H1 (cell line): ENCODE data around the gene WDR75. TPM values are rescaled to one million over a fixed set of nuclear protein-coding genes. Genes with fewer than 3 reads are reported as not detected.

Experiments
- CTCF ChIA-PET: fragments of 300-600 bp; sonication (Branson Sonifier 250); formaldehyde crosslinking; loops from one replicate; lab custom pipeline; 2021; ENCODE audit not compliant: partially characterized antibody; lab: Charles Lee
- POLR2A ChIA-PET: fragments of 300-600 bp; sonication (Branson Sonifier 250); formaldehyde crosslinking; loops from one replicate; lab custom pipeline; 2021; ENCODE audit warnings: inconsistent platforms; ENCODE audit not compliant: partially characterized antibody; lab: Charles Lee
- DNase-seq, 2 experiments: peaks; one replicate each; pipeline versions ENCODE4 v3.0.0 to v3.0.0-alpha.2; 2010 to 2022; ENCODE audit warnings: low spot score in 2 of 2, low read depth in 1 of 2, mixed read lengths in 1 of 2
- FAIRE-seq: peaks from 2 replicates; lab custom pipeline; 2011; peaks lifted over from hg19 to GRCh38; lab: Jason Lieb, UNC
- H2AFZ ChIP-seq: 2 replicates; pipeline ENCODE4 v1.8.1; 2012; ENCODE audit warnings: low read length, inconsistent platforms
- H2AK5ac ChIP-seq: 2 replicates; pipeline ENCODE4 v1.6.1; 2013; ENCODE audit warnings: low read depth, low read length
- H2BK120ac ChIP-seq: replicated peaks from 2 replicates; pipeline ENCODE3; 2013; ENCODE audit warnings: low read depth, low read length, inconsistent platforms
- H2BK12ac ChIP-seq: 2 replicates; pipeline ENCODE4 v1.6.1; 2013; ENCODE audit warnings: low read depth, low read length
- H2BK15ac ChIP-seq: 2 replicates; pipeline ENCODE4 v1.6.1; 2013; ENCODE audit warnings: low read length
- H2BK20ac ChIP-seq: 2 replicates; pipeline ENCODE4 v1.6.1; 2013; ENCODE audit warnings: low read length
- H2BK5ac ChIP-seq: 2 replicates; pipeline ENCODE4 v1.6.1; 2013; ENCODE audit warnings: low read depth, low read length
- H3K14ac ChIP-seq: 2 replicates; pipeline ENCODE4 v1.6.1; 2013; ENCODE audit warnings: inconsistent platforms; ENCODE audit not compliant: insufficient read length
- H3K18ac ChIP-seq: 2 replicates; pipeline ENCODE4 v1.6.1; 2013; ENCODE audit warnings: low read length; ENCODE audit errors: extremely low read depth
- H3K23ac ChIP-seq: 2 replicates; pipeline ENCODE4 v1.6.1; 2013; ENCODE audit warnings: inconsistent platforms; ENCODE audit not compliant: insufficient read length
- H3K23me2 ChIP-seq: 2 replicates; pipeline ENCODE4 v1.6.1; 2013; ENCODE audit warnings: low read depth, low read length
- H3K27ac ChIP-seq: 2 replicates; pipeline ENCODE4 v1.6.1; 2011; ENCODE audit warnings: low read depth, low read length, inconsistent platforms
- H3K27me3 ChIP-seq, 4 experiments: replicated peaks in 1 of 4; 1 replicate in 1 of 4; 2 replicates in 3 of 4; pipeline versions ENCODE4 v1.6.1 to v1.8.1; 2011 to 2013; ENCODE audit warnings: low read length in 3 of 4, mild to moderate bottlenecking in 3 of 4, inconsistent platforms in 2 of 4, mixed read lengths in 2 of 4, moderate library complexity in 1 of 4; ENCODE audit not compliant: control insufficient read depth in 3 of 4, insufficient read depth in 3 of 4; ENCODE audit errors: extremely low read depth in 1 of 4
- H3K36me3 ChIP-seq, 4 experiments: 2 replicates each; pipeline versions ENCODE4 v1.6.1 to v1.8.1; 2011 to 2013; ENCODE audit warnings: mild to moderate bottlenecking in 4 of 4, low read length in 3 of 4, moderate library complexity in 2 of 4, control low read depth in 1 of 4, inconsistent platforms in 1 of 4; ENCODE audit not compliant: insufficient read depth in 4 of 4, control insufficient read depth in 2 of 4
- H3K4ac ChIP-seq: replicated peaks from 2 replicates; pipeline ENCODE3; 2013; ENCODE audit warnings: low read length, low read depth, mixed read lengths, inconsistent platforms; ENCODE audit not compliant: insufficient read length
- H3K4me1 ChIP-seq, 4 experiments: replicated peaks in 1 of 4; 1 replicate in 1 of 4; 2 replicates in 3 of 4; pipeline versions ENCODE4 v1.6.1 to v1.8.1; 2011 to 2013; ENCODE audit warnings: low read length in 3 of 4, inconsistent platforms in 2 of 4, mixed read lengths in 1 of 4; ENCODE audit not compliant: insufficient read depth in 4 of 4, control insufficient read depth in 3 of 4
- H3K4me2 ChIP-seq, 2 experiments: 2 replicates each; pipeline versions ENCODE4 v1.6.1 to v1.8.1; 2011 to 2013; ENCODE audit warnings: low read depth in 2 of 2, low read length in 2 of 2, control low read depth in 1 of 2, inconsistent platforms in 1 of 2, mild to moderate bottlenecking in 1 of 2; ENCODE audit not compliant: insufficient read depth in 1 of 2
- H3K4me3 ChIP-seq, 4 experiments: fragments of 200-600, 300-600 bp in 1 of 4; sonication (generic), shearing (Covaris generic), sonication (Bioruptor Twin) in 1 of 4; 2 replicates each; pipeline versions ENCODE4 v1.5.1 to v1.8.1; 2011 to 2016; ENCODE audit warnings: low read length in 4 of 4, low read depth in 3 of 4, control low read depth in 2 of 4, inconsistent platforms in 2 of 4, mild to moderate bottlenecking in 2 of 4, mixed read lengths in 1 of 4, moderate library complexity in 1 of 4; ENCODE audit not compliant: insufficient read depth in 2 of 4; ENCODE audit errors: extremely low read depth in 1 of 4
- H3K56ac ChIP-seq: replicated peaks from 2 replicates; pipeline ENCODE3; 2013; ENCODE audit warnings: low read depth, mild to moderate bottlenecking, mixed read lengths, low read length, inconsistent platforms; ENCODE audit not compliant: insufficient read length
- H3K79me1 ChIP-seq: 2 replicates; pipeline ENCODE4 v1.6.1; 2013; ENCODE audit warnings: low read depth, low read length, control low read depth
- H3K79me2 ChIP-seq, 2 experiments: 2 replicates each; pipeline versions ENCODE4 v1.6.1 to v1.8.1; 2012 to 2013; ENCODE audit warnings: low read length in 2 of 2, mild to moderate bottlenecking in 2 of 2, inconsistent platforms in 1 of 2; ENCODE audit not compliant: insufficient read depth in 2 of 2, control insufficient read depth in 1 of 2
- H3K9ac ChIP-seq, 4 experiments: replicated peaks in 1 of 4; 1 replicate in 1 of 4; 2 replicates in 3 of 4; pipeline versions ENCODE4 v1.6.1 to v1.8.1; 2011 to 2013; ENCODE audit warnings: low read depth in 3 of 4, low read length in 3 of 4, control low read depth in 2 of 4, mild to moderate bottlenecking in 2 of 4, moderate library complexity in 2 of 4, inconsistent platforms in 1 of 4; ENCODE audit errors: extremely low read depth in 1 of 4
- H3K9me3 ChIP-seq, 2 experiments: 2 replicates each; pipeline versions ENCODE4 v1.6.1 to v1.8.1; 2012 to 2013; ENCODE audit warnings: mild to moderate bottlenecking in 2 of 2, moderate library complexity in 2 of 2, control low read depth in 1 of 2, inconsistent platforms in 1 of 2, low read depth in 1 of 2, low read length in 1 of 2, mixed read lengths in 1 of 2; ENCODE audit not compliant: insufficient read depth in 2 of 2
- H4K20me1 ChIP-seq, 2 experiments: replicated peaks in 1 of 2; 2 replicates each; pipeline versions ENCODE3 to v1.8.1; 2011 to 2013; ENCODE audit warnings: inconsistent platforms in 2 of 2, low read length in 2 of 2, mild to moderate bottlenecking in 1 of 2; ENCODE audit not compliant: insufficient read depth in 2 of 2, control insufficient read depth in 1 of 2
- H4K5ac ChIP-seq: 2 replicates; pipeline ENCODE4 v1.6.1; 2013; ENCODE audit warnings: low read length, low read depth, mixed read lengths, inconsistent platforms; ENCODE audit not compliant: insufficient read length
- H4K8ac ChIP-seq: 2 replicates; pipeline ENCODE4 v1.8.0; 2013; ENCODE audit warnings: mild to moderate bottlenecking, moderate library complexity, low read length, inconsistent platforms; ENCODE audit not compliant: insufficient read depth; ENCODE audit errors: extremely low read depth
- H4K91ac ChIP-seq: replicated peaks from 2 replicates; pipeline ENCODE3; 2013; ENCODE audit warnings: low read length, mixed read lengths, inconsistent platforms; ENCODE audit not compliant: insufficient read length
- ATF2 ChIP-seq: IDR thresholded peaks from 2 replicates; pipeline ENCODE4 v1.6.1; 2012; ENCODE audit warnings: low read length, inconsistent platforms
- BACH1 ChIP-seq: IDR thresholded peaks from 2 replicates; pipeline ENCODE4 v1.6.1; 2012; ENCODE audit warnings: low read length, improper control_type of control experiment
- FOSL1 ChIP-seq: IDR thresholded peaks from 2 replicates; pipeline ENCODE4 v1.6.1; 2011; ENCODE audit warnings: mild to moderate bottlenecking, low read depth, low read length, moderate library complexity; ENCODE audit not compliant: insufficient read depth
- HDAC6 ChIP-seq: IDR thresholded peaks from one replicate; pipeline ENCODE4 v1.7.1; 2012; ENCODE audit warnings: low read depth, mild to moderate bottlenecking, inconsistent platforms, low read length, moderate library complexity
- KDM4A ChIP-seq: IDR thresholded peaks from one replicate; pipeline ENCODE4 v1.7.1; 2012; ENCODE audit warnings: low read depth, mild to moderate bottlenecking, moderate library complexity, low read length, inconsistent platforms; ENCODE audit not compliant: severe bottlenecking
- KDM5A ChIP-seq: fragments of 200-600 bp; IDR thresholded peaks from 2 replicates; pipeline ENCODE4 v1.7.1; 2012; ENCODE audit warnings: mild to moderate bottlenecking, low read length, inconsistent platforms, mixed read lengths
- MAFK ChIP-seq: IDR thresholded peaks from 2 replicates; pipeline ENCODE4 v1.6.1; 2012; ENCODE audit warnings: low read depth, mild to moderate bottlenecking, improper control_type of control experiment, low read length
- POLR2A ChIP-seq, 2 experiments: IDR thresholded peaks; 1 replicate in 1 of 2; 2 replicates in 1 of 2; pipeline ENCODE4 v1.6.1; 2011; ENCODE audit warnings: low read depth in 2 of 2, low read length in 2 of 2, mild to moderate bottlenecking in 2 of 2; ENCODE audit errors: control extremely low read depth in 1 of 2
- SIN3A ChIP-seq, 2 experiments: IDR thresholded peaks in 1 of 2; conservative IDR thresholded peaks in 1 of 2; 2 replicates each; pipeline ENCODE4 v1.6.1; 2011 to 2012; ENCODE audit warnings: low read length in 2 of 2, improper control_type of control experiment in 1 of 2, low read depth in 1 of 2, mild to moderate bottlenecking in 1 of 2
- SIX5 ChIP-seq: IDR thresholded peaks from 2 replicates; pipeline ENCODE4 v1.6.1; 2011; ENCODE audit warnings: mild to moderate bottlenecking, low read depth, low read length
- TEAD4 ChIP-seq: IDR thresholded peaks from 2 replicates; pipeline ENCODE4 v1.6.1; 2012; ENCODE audit warnings: low read depth, low read length, inconsistent platforms, mixed read lengths
- ZNF274 ChIP-seq: IDR thresholded peaks from 2 replicates; pipeline ENCODE4 v1.7.0; 2012; ENCODE audit warnings: low read length, borderline replicate concordance; ENCODE audit errors: extremely low read depth
- WGBS, 2 experiments: shearing (Covaris generic) in 1 of 2; methylation state at CpG; one replicate each; pipeline versions ENCODE4 v1.1.6 to v1.1.7; 2013 to 2015; ENCODE audit warnings: low lambda C conversion rate in 2 of 2, mixed read lengths in 2 of 2, inconsistent platforms in 1 of 2, low coverage in 1 of 2, missing lambda C conversion rate in 1 of 2; ENCODE audit not compliant: insufficient replicate concordance in 2 of 2, insufficient coverage in 1 of 2, insufficient read length in 1 of 2; ENCODE audit errors: extremely low coverage in 1 of 2, missing lambda C conversion rate in 1 of 2; 5-methylcytosine and 5-hydroxymethylcytosine counted together
- polyA plus RNA-seq, 7 experiments: library from polyadenylated mRNA; depleted of rRNA in 3 of 7; stranded (reverse) in 5 of 7; unstranded in 2 of 7; fragments of >200 nt in 5 of 7; fragments of 200-250 nt in 2 of 7; gene quantifications; 1 replicate in 5 of 7; 2 replicates in 1 of 7; 4 replicates in 1 of 7; pipeline versions ENCODE4 v1.2.1 to v1.2.3, GENCODE V29; 2011 to 2013; ENCODE audit warnings: missing spikeins in 2 of 7, mixed read lengths in 2 of 7
- total RNA-seq: library from RNA; stranded (reverse); fragmentation: NEBNext Ultra II Directional; extraction: Animal tissue kit (Norgen Biotek cat#: 25700); gene quantifications from 2 replicates; pipeline ENCODE4 v1.2.1, GENCODE V29; 2021

Gene WDR75
- total and polyA plus RNA-seq, 2 of the 8 experiments (the other 6 are each of a cell fraction or from before 2014, with no cell fraction given) = 26.9 to 77.1 TPM

GRCh38 chr2:189521699-189522434, 80.6 kb downstream of the WDR75 start:
- Histone ChIP-seq H3K23ac (no peak overlapping the region), H3K9me3 (no peaks in the 10 kb centered on the region), H3K4ac (no peak overlapping the region), H3K4me1 (no peaks in the 10 kb centered on the region), H2BK120ac (no peak overlapping the region), H4K91ac (no peak overlapping the region), H3K18ac (no peak overlapping the region), H3K79me1 (no peaks in the 10 kb centered on the region), H2AK5ac (no peak overlapping the region), H2BK15ac (no peak overlapping the region), H4K20me1 (no peaks in the 10 kb centered on the region), H2BK5ac (no peak overlapping the region), H3K27me3 (no peaks in the 10 kb centered on the region), H3K4me3 (no peak overlapping the region), H2BK20ac (no peak overlapping the region), H3K79me2 (no peaks in the 10 kb centered on the region), H3K56ac (no peak overlapping the region), H4K8ac (no peak overlapping the region), H3K36me3 (no peaks in the 10 kb centered on the region), H2AFZ (no peak overlapping the region), H3K14ac (no peak overlapping the region), H3K9ac (no peak overlapping the region), H4K5ac (no peak overlapping the region), H3K4me2 (no peak overlapping the region), H3K23me2 (no peaks in the 10 kb centered on the region), H3K27ac (no peak overlapping the region), H2BK12ac (no peak overlapping the region)
- CTCF ChIA-PET = interaction anchor here (0.6 kb wide), 1 partner anchor 65 kb away, joined by 3 read pairs; no protein-coding TSS in a partner anchor
- FAIRE-seq = no peak
- no peak for DNase-seq
- POLR2A ChIA-PET = no interaction called here
- WGBS, 2 experiments = 91% methylated on average over 2 of the region's 2 CpGs; no CpG with 5 or more reads in 1 of the 2 experiments
- no peak for TF ChIP-seq ATF2
- TF ChIP-seq FOSL1 = no peak
- no peak for TF ChIP-seq SIX5
- TF ChIP-seq BACH1 = no peak
- TF ChIP-seq ZNF274 = no peak
- TF ChIP-seq TEAD4 = no peak
- no peak for TF ChIP-seq MAFK
- no peak for TF ChIP-seq KDM4A
- TF ChIP-seq SIN3A (conservative IDR thresholded peaks at IDR 0.05 in 1 of 2, IDR thresholded peaks at IDR 0.05 in 1 of 2; ENCODE audit: low read depth in 1 of 2, low read length in 2 of 2) = no peak
- TF ChIP-seq POLR2A (IDR thresholded peaks at IDR 0.05; ENCODE audit: control extremely low read depth in 1 of 2, low read depth in 2 of 2, low read length in 2 of 2) = no peak
- TF ChIP-seq KDM5A = no peak
- no peak for TF ChIP-seq HDAC6
